Gastroesophageal sphincter (tissue), 3 donors: ENCODE results near the gene MRFAP1L1.

Experiments used
- CTCF ChIP-seq, 4 experiments: fragments of 200-600 bp in 2 of 4; fragments of 450-650 bp in 2 of 4; sonication (generic) in 1 of 4; IDR thresholded peaks; one replicate each; pipeline ENCODE4 v1.5.1; 2017 to 2019; ENCODE audit warnings: antibody characterized with exemption in 4 of 4, mild to moderate bottlenecking in 2 of 4, moderate library complexity in 2 of 4
- POLR2AphosphoS5 ChIP-seq: sonication (generic); formaldehyde crosslinking; IDR thresholded peaks from one replicate; pipeline ENCODE4 v1.6.1; 2017; ENCODE audit warnings: antibody characterized with exemption

GRCh38 chr4:6699903-6700302 lies 9.8 kb downstream of the MRFAP1L1 start:
- TF ChIP-seq POLR2AphosphoS5: no peak
- no peak for TF ChIP-seq CTCF (IDR thresholded peaks at IDR 0.05)
